LHCN-M2 (cell line): ENCODE data around the gene PKNOX2. TPM values are rescaled to one million over a fixed set of nuclear protein-coding genes. Genes with fewer than 3 reads are reported as not detected.

Experiments used
- DNase-seq: peaks from one replicate; pipeline ENCODE4 v3.0.0-alpha.2; 2012; ENCODE audit warnings: low read depth
- total RNA-seq: library from RNA; depleted of rRNA; stranded (reverse); fragments of >200 nt; gene quantifications from 2 replicates; pipeline ENCODE4 v1.2.3, GENCODE V29; 2014

PKNOX2 gene
- total RNA-seq, 1 experiment from 2014 or later = 14.6 TPM

DNA sequence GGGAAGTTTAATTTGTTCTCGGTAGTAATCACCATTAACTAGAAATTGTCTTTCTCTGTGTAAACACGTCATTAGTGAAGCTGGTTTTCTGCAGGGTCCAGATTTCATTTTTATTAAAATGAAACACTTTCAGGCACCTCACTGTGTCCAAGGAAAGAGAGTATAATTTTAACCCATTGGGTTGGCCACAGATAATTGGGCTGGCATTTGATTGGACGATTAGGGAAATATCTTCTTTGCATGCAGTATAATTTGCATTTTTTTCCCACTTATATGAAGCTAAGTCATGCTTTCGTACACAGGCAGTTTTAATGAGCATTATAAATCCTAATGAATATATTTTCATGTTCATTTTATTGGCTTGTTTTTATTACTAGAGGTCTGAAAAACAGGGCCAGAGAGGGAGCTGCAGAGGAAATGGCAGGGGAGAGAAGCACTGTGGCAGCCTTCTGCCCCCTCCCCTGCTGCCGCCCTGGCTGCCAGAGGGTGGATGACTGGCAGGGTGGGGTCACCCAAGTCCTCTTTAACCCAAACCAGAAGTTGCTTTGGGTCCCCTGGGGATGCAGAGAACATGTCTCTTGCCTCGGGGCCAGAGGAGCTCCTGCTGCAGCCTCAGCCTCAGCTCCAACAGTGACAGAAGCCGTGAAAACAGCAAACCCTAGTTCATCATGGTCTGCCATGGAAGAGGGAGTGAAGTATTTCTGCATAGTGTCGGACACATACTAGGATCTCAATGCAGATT is 93.9 kb downstream of the PKNOX2 start:
- DNase-seq = no peak

GRCh38 chr11:125261588-125261987 is 97.0 kb downstream of the PKNOX2 start:
- DNase-seq = peak; percentile 71

DNA sequence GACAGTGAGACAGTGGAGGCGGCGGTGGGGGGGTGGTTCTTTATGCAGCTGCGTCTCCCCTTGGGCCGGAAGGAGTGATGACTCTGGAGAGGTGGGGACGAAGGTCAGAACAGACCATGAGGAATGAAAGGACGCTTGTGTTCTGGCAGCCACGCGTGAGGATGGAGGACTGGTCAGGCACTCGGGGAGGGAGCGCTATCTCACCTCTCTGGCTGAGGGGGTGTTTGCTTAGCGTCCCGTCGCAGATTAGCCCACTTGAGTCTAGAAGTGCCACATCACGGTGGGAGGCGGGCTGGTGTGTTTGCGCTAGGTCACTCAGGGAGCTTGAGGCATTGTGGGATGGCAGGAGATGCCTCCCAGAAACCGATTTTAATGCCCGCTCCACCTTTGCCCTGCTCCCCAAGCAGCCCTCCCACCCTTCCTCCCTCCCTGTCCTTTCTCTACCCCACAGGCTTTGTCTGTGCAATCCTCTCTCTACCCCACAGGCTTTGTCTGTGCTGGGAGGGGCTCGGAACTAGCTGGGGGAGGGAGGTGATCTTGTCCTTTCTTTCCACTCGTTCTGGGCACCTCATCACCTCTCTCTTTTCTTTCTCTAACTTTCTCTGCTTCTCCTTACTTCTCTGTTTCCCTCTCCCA is 97.8 kb downstream of the PKNOX2 start:
- peak; percentile 82 for DNase-seq

GRCh38 chr11:125262830-125263218 is 98.3 kb downstream of the PKNOX2 start:
- DNase-seq = no peak

DNA sequence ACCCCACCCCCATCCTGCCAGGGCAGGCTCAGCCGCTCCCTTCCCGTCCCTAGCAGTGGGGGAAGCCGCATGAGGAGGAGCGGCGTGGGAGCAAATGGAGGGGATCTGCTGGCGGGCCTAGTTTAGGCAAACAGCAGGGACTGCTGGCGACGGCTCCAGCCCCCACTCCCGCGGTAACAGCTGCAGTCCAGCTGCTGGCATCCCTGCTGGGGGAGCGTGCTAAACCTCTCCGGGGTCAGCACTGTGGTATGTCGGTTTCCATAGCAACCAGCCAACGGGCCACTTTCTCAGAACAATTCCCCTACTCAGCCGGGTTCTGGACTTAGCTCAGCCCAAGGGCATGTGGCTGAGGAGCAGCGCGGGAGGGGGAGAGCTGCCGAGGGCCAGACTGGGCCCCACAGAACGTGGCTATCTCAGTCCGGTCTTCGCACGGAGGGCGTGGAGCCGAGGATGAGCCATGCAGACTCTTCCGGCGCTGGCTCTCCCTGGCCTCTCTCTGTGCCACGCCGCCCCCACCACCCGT is 98.8 kb downstream of the PKNOX2 start:
- DNase-seq = peak; percentile 100

DNA sequence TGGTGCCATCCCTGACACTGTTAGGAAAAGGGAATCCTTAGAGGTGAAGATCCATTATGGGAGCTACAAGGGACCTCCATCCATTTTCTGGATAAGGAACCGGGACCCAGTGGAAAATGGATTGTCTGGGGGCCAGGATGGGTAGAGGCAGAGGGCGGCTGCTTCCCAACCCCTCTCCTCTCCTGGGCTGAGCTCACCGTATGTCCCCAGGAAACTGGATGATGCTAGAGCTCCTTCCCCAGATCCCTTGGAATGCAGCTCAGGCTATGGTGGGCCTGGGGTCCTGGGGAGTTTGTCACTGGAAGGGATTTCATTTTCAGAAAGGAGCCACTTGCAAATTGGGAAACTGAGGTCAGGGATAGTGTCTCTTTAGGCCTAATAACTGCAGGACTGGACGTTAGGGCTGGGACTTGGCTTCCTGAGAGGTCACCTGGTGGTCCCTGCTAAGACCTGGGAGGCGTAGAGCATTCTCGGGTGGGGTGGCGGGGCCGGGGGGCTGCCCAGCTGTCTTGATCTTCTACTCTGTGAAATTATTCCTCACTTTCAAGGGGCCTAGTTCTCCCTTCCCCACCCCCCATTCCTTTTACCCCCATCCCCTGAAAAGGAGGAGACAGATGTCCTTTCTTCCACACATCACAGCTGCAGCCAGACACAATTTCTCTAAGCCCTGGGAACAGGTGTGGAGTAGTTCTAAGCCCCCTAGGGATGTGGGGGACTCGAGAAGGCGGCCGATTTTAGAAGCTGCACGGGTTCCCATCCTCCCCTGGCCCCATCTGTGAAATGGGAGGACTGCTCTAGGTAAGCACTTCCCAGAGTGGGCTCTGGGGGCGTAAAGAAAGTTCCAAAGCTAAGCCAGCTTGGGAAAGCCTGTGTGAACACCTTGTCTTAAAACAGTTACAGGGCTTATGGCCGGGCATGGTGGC is 99.8 kb downstream of the PKNOX2 start:
- peak; percentile 69 for DNase-seq

GRCh38 chr11:125267548-125267947 is 103.0 kb downstream of the PKNOX2 start:
- no peak for DNase-seq

- peak; percentile 75 for DNase-seq
Measured at GRCh38 chr11:125268611-125269010, 104.1 kb downstream of the PKNOX2 start.

- no peak for DNase-seq
Measured at GRCh38 chr11:125270106-125270505, 105.6 kb downstream of the PKNOX2 start.

- DNase-seq = peak; percentile 77
Measured at GRCh38 chr11:125270711-125271110, 106.2 kb downstream of the PKNOX2 start.

GRCh38 chr11:125271483-125272091 is 107.0 kb downstream of the PKNOX2 start:
- DNase-seq = no peak

DNA sequence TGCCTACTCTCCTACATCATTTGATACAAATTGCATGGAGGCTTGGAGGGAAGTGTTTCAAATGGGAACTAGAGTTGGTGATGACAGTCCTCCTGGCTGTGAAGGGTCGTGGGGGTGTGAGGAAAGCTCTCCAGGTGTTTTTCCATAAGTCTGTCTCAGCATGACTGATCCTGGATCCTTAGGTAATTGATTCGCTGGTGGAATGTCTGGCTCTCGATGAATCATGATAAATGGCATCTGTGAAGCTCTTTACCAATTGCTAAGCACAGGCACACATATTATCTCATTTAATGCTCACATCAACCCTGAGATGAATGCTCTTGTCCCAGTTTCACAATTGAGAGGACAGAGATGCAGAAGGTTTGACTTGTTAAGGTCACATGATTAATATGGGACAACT is 107.5 kb downstream of the PKNOX2 start:
- DNase-seq = peak; percentile 44

DNA sequence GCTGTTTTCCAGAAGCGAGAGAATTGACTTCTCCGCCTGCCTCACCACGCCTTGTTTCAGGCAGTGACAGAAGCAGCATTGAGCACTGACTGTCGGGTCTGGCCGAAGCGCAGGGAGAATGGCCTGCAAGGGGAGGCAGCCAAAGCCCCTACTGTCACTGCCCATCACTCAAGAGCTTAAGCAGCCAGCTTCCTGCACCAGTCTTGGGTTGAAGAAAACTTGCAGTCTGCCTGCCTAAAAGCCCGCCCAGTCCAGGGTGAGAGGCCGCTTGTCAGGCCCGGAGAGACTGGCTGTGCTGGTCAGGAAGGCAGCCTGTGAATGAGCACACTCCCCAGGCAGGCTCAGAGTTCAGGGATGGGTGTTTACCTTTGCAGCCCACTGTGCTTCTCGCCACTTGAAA is 108.3 kb downstream of the PKNOX2 start:
- DNase-seq = no peak

DNA sequence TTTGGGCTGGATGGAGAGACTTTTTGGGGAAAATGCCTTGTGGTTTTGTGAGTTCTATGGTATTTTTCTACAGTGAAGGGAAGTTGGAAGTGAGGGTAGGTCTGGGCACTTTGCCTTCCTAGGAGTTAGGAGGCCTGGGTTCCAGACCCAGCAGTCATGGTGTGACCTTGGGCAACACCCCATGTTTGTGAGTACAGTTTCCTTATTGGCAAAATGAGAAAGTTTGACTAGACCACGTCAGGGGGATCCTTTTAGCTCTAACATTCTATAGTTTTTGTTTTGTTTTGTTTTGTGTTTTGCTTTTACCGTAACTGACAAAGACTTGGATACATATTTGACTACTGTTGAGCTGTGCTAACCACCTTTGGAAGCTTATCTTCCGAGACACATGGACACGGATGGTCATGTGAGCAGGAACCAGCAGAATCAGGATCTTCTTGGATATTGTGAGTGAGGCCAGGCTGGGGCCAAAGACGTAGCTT is 109.0 kb downstream of the PKNOX2 start:
- DNase-seq = no peak

DNA sequence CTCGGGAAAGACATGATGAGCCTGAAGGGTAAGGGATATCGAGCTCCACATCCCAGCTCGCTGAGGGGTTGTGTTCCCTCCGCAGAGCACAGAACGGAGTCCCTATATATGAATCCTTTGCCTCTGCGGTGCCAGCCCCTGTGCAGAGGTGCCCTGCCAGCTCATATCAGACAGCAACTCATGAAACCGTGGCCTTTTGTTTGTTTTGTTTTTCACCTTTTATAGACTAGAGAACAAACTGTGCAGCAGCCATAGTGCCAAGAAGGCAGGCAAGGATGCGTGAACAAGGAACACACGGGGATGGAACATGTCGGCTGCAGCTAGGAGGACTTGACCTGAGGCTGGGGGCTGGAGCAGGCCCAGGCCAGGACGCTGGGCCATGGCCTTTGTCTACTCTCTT is 109.8 kb downstream of the PKNOX2 start:
- no peak for DNase-seq

- DNase-seq = no peak
Measured at GRCh38 chr11:125274774-125275173, 110.2 kb downstream of the PKNOX2 start.

- DNase-seq = peak; percentile 59
Measured at GRCh38 chr11:125275905-125276618, 111.5 kb downstream of the PKNOX2 start.

DNA sequence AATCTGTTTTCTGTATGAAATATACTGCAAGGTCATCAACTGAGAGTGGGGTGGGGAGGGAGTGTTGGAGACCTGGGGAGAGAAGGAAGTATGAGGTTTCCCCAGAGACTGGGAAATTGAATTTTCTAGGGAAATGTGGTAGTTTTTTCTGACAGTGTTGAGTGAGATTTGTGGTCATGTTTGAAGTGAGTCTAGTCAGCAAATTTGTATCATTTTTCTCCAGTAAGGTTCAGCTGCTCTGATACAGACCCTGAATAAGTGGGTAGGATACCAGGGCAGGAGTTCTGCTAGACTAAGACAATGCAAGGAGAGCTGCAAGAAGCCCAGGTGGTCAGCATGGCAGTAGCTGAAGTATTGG is 112.0 kb downstream of the PKNOX2 start:
- DNase-seq = peak; percentile 44

GRCh38 chr11:125279676-125280418 is 115.3 kb downstream of the PKNOX2 start:
- no peak for DNase-seq

GRCh38 chr11:125280646-125281045 is 116.1 kb downstream of the PKNOX2 start:
- no peak for DNase-seq
